Mesendoderm (in vitro differentiated cells): ENCODE results near the gene RPGRIP1L.

Source experiments
- DNase-seq: peaks from one replicate; pipeline ENCODE4 v3.0.0; 2013
- H2AK5ac ChIP-seq: 2 replicates; pipeline ENCODE4 v1.6.1; 2013; ENCODE audit warnings: low read length, inconsistent platforms
- H2BK120ac ChIP-seq: 2 replicates; pipeline ENCODE4 v1.6.1; 2013; ENCODE audit warnings: low read depth, mild to moderate bottlenecking, low read length, moderate library complexity, mixed read lengths
- H2BK15ac ChIP-seq: replicated peaks from 2 replicates; pipeline ENCODE4 v1.6.1; 2013; ENCODE audit warnings: low read depth, mild to moderate bottlenecking, moderate library complexity
- H2BK5ac ChIP-seq: 2 replicates; pipeline ENCODE4 v1.6.1; 2013; ENCODE audit warnings: low read length, inconsistent platforms
- H3K18ac ChIP-seq: 2 replicates; pipeline ENCODE4 v1.6.1; 2013; ENCODE audit warnings: mild to moderate bottlenecking, low read length, mixed read lengths
- H3K23ac ChIP-seq: one replicate; pipeline ENCODE4 v1.6.1; 2013; ENCODE audit warnings: low read length
- H3K27ac ChIP-seq: 2 replicates; pipeline ENCODE4 v1.5.1; 2013; ENCODE audit warnings: low read depth, mild to moderate bottlenecking, inconsistent platforms, low read length, moderate library complexity
- H3K27me3 ChIP-seq: 2 replicates; pipeline ENCODE4 v1.6.1; 2013; ENCODE audit warnings: low read length, control low read depth, mild to moderate bottlenecking, inconsistent platforms; ENCODE audit not compliant: insufficient read depth, poor library complexity
- H3K36me3 ChIP-seq: 2 replicates; pipeline ENCODE4 v1.6.1; 2013; ENCODE audit warnings: low read length, inconsistent platforms; ENCODE audit not compliant: control insufficient read depth, insufficient read depth
- H3K4ac ChIP-seq: one replicate; pipeline ENCODE4 v1.6.1; 2013; ENCODE audit warnings: low read depth, mild to moderate bottlenecking, low read length, moderate library complexity
- H3K4me1 ChIP-seq: 2 replicates; pipeline ENCODE4 v1.6.1; 2013; ENCODE audit warnings: low read depth, low read length, inconsistent platforms; ENCODE audit not compliant: control insufficient read depth
- H3K4me2 ChIP-seq: 2 replicates; pipeline ENCODE4 v1.6.1; 2013; ENCODE audit warnings: low read length
- H3K4me3 ChIP-seq: 2 replicates; pipeline ENCODE4 v1.5.1; 2013; ENCODE audit warnings: mild to moderate bottlenecking, low read length
- H3K56ac ChIP-seq: one replicate; pipeline ENCODE4 v1.6.1; 2013; ENCODE audit warnings: low read length
- H3K79me1 ChIP-seq: 2 replicates; pipeline ENCODE4 v1.6.1; 2013; ENCODE audit warnings: low read length, inconsistent platforms
- H3K79me2 ChIP-seq: 2 replicates; pipeline ENCODE4 v1.6.1; 2013; ENCODE audit warnings: mild to moderate bottlenecking, low read length; ENCODE audit not compliant: control insufficient read depth, insufficient read depth
- H3K9ac ChIP-seq: 2 replicates; pipeline ENCODE4 v1.6.1; 2013; ENCODE audit warnings: low read length, inconsistent platforms
- H4K5ac ChIP-seq: one replicate; pipeline ENCODE4 v1.6.1; 2013; ENCODE audit warnings: low read length
- H4K8ac ChIP-seq: one replicate; pipeline ENCODE4 v1.6.1; 2013; ENCODE audit warnings: low read depth, mild to moderate bottlenecking, control low read depth, low read length, moderate library complexity
- WGBS: extraction: QIAGEN DNeasy Blood & Tissue Kit; methylation state at CpG from one replicate; pipeline ENCODE4 v1.1.7; 2013; ENCODE audit warnings: low lambda C conversion rate, missing lambda C conversion rate; ENCODE audit not compliant: insufficient coverage; ENCODE audit errors: extremely low coverage; 5-methylcytosine and 5-hydroxymethylcytosine counted together

RPGRIP1L gene

DNA sequence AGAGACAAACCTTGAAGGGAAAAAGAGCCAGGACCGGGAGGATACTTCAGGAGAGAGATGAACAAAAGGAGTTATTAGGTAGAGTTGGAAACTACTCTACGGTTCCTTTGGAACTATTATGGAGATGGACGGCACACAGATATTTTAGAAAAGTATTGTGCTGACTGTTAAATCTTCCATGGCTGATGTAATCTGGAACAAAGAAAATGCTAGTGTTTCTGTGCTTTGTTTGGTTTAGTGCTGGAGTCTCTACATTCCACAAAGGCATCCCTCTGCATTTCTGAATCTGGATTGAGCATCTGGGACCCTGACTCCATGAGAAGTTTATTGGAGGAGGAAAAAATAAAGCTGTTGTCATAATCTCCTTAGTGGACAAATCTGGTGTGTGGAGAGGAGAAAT lies 57.2 kb downstream of the RPGRIP1L start:
- WGBS, result no CpG with 5 or more reads among the region's 3 CpGs
- Histone ChIP-seq H2BK120ac (no peak overlapping the region), H2BK15ac (no peak overlapping the region)

DNA sequence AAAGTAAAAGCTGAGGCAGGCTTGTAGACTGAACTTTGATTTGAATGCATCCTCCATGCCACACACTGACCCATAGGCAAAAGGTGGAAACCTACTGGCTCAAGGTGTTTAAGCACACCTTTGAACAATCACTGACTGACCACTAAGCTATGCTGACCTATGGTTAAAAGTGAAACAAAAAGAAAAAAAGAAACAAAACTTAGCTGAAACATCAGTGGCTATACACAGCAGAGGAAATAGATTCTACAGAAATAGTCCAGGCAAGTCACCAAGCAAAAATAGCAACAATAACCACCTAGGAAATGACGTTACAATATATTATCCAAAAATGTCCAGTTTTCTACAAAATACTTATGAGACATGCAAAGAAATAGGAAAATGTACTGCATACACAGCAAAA lies 60.2 kb downstream of the RPGRIP1L start:
- H2BK15ac ChIP-seq, result no peak overlapping the region
- no peak overlapping the region for H4K5ac ChIP-seq
- no peak overlapping the region for H3K4me2 ChIP-seq
- no peaks in the 10 kb centered on the region for H3K4me1 ChIP-seq
- no peak overlapping the region for H2AK5ac ChIP-seq
- no CpG with 5 or more reads among the region's 1 CpG for WGBS
- H3K27me3 ChIP-seq, result no peaks in the 10 kb centered on the region
- H3K9ac ChIP-seq, result no peak overlapping the region
- no peak overlapping the region for H3K4ac ChIP-seq
- no peak overlapping the region for H3K27ac ChIP-seq
- no peak overlapping the region for H2BK5ac ChIP-seq
- H3K23ac ChIP-seq, result no peak overlapping the region
- H3K4me3 ChIP-seq, result no peak overlapping the region
- no peak for DNase-seq
- no peaks in the 10 kb centered on the region for H3K79me2 ChIP-seq
- no peak overlapping the region for H3K56ac ChIP-seq
- H3K18ac ChIP-seq, result no peak overlapping the region
- no peaks in the 10 kb centered on the region for H3K79me1 ChIP-seq
- no peak overlapping the region for H2BK120ac ChIP-seq
- H3K36me3 ChIP-seq, result no peaks in the 10 kb centered on the region
- no peak overlapping the region for H4K8ac ChIP-seq

More for the DNA sequence above, 57.2 kb downstream of the RPGRIP1L start:
- no peaks in the 10 kb centered on the region for H3K79me1 ChIP-seq
- no peak overlapping the region for H4K5ac ChIP-seq
- no peak overlapping the region for H3K9ac ChIP-seq
- no peak overlapping the region for H3K4me3 ChIP-seq
- no peaks in the 10 kb centered on the region for H3K4me1 ChIP-seq
- H3K18ac ChIP-seq, result no peak overlapping the region
- H3K27ac ChIP-seq, result no peak overlapping the region
- H2AK5ac ChIP-seq, result no peak overlapping the region
- H3K23ac ChIP-seq, result no peak overlapping the region
- no peaks in the 10 kb centered on the region for H3K27me3 ChIP-seq
- no peak overlapping the region for H4K8ac ChIP-seq
- no peak overlapping the region for H2BK5ac ChIP-seq
- H3K4ac ChIP-seq, result no peak overlapping the region
- no peak overlapping the region for H3K4me2 ChIP-seq
- H3K36me3 ChIP-seq, result no peaks in the 10 kb centered on the region
- no peak for DNase-seq
- no peaks in the 10 kb centered on the region for H3K79me2 ChIP-seq
- no peak overlapping the region for H3K56ac ChIP-seq

DNA sequence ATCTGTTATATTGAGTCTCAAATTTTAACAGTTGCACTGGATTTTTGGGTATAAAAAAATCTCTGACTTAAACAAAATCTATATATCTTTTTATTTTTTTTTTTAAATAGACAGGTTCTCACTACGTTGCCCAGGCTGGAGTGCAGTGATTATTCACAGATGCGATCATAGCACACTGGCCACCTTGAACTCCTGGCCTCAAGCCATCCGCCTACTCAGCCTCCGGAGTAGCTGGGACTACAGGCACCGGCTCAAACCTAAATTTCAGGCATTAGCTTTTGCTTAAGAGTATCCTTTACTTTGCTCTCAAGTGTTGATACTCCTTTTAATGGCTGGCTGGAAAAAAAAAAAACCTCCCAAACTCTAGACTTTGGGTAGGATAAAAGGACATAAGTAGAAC lies 61.6 kb downstream of the RPGRIP1L start:
- Histone ChIP-seq H3K18ac (no peak overlapping the region), H3K36me3 (no peaks in the 10 kb centered on the region), H3K4me3 (no peak overlapping the region), H2AK5ac (no peak overlapping the region), H2BK5ac (no peak overlapping the region), H3K4me1 (no peaks in the 10 kb centered on the region), H3K79me1 (no peaks in the 10 kb centered on the region), H4K5ac (no peak overlapping the region), H3K56ac (no peak overlapping the region), H3K9ac (no peak overlapping the region), H2BK120ac (no peak overlapping the region), H2BK15ac (no peak overlapping the region), H3K23ac (no peak overlapping the region), H3K4ac (no peak overlapping the region), H3K27ac (no peak overlapping the region), H3K4me2 (no peak overlapping the region), H3K79me2 (no peaks in the 10 kb centered on the region), H3K27me3 (no peaks in the 10 kb centered on the region), H4K8ac (no peak overlapping the region)
- no CpG with 5 or more reads among the region's 5 CpGs for WGBS
- DNase-seq, result no peak

DNA sequence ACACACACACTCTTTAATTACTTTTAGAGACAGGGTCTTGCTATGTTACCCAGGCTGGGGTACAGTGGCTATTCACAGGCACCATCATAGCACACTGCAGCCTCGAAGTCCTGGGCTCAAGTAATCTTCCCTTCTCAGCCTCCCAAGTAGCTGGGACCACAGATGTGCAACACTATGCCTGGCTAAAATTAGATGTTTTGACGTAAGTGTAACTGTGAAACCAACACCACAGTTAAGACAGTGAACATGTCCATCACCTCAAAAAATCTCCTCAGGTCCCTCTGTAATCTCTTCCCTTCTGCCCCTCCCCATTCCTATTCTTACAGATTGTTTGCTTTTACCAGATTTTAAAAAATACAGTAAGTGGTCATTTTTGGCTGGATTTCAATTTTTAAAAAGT lies 66.7 kb downstream of the RPGRIP1L start:
- no peaks in the 10 kb centered on the region for H3K36me3 ChIP-seq
- no peaks in the 10 kb centered on the region for H3K4me1 ChIP-seq
- no CpG with 5 or more reads among the region's 2 CpGs for WGBS
- H3K4me2 ChIP-seq, result no peak overlapping the region
- no peak overlapping the region for H3K18ac ChIP-seq
- no peak overlapping the region for H3K4me3 ChIP-seq
- H2BK120ac ChIP-seq, result no peak overlapping the region
- no peak overlapping the region for H3K9ac ChIP-seq
- H2BK5ac ChIP-seq, result no peak overlapping the region
- no peak overlapping the region for H2BK15ac ChIP-seq
- H4K8ac ChIP-seq, result no peak overlapping the region
- H3K56ac ChIP-seq, result no peak overlapping the region
- H3K79me2 ChIP-seq, result no peaks in the 10 kb centered on the region
- no peak overlapping the region for H3K23ac ChIP-seq
- H3K27ac ChIP-seq, result no peak overlapping the region
- DNase-seq, result no peak
- no peak overlapping the region for H4K5ac ChIP-seq
- H3K79me1 ChIP-seq, result no peaks in the 10 kb centered on the region
- H3K4ac ChIP-seq, result no peak overlapping the region
- no peaks in the 10 kb centered on the region for H3K27me3 ChIP-seq
- H2AK5ac ChIP-seq, result no peak overlapping the region

DNA sequence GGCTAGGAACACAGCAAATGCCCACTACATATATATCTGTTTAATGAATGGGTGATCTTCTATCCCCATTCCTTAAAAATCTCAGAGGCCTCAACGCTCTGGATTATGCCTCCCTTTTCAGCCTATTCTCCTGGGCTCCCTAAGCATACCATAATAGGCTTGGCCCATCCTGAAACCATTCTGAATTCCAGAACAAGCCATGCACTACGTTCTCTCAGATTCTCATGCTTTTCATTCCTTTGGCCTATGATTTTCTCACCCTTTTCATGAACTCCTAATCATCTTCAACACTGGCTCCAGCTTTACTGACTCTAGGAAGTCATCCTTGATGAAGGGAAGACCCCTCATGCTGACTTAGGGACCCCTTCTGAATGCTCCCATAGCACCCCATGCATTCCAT lies 71.1 kb downstream of the RPGRIP1L start:
- Histone ChIP-seq H3K4me3 (no peak overlapping the region), H2BK5ac (no peak overlapping the region), H3K18ac (no peak overlapping the region), H3K27me3 (no peaks in the 10 kb centered on the region), H3K23ac (no peak overlapping the region), H3K4me1 (no peaks in the 10 kb centered on the region), H3K27ac (no peak overlapping the region), H3K79me2 (no peaks in the 10 kb centered on the region), H4K5ac (no peak overlapping the region), H4K8ac (no peak overlapping the region), H2BK120ac (no peak overlapping the region), H3K4ac (no peak overlapping the region), H3K56ac (no peak overlapping the region), H2AK5ac (no peak overlapping the region), H2BK15ac (no peak overlapping the region), H3K79me1 (no peaks in the 10 kb centered on the region), H3K4me2 (no peak overlapping the region), H3K9ac (no peak overlapping the region), H3K36me3 (no peaks in the 10 kb centered on the region)
- no peak for DNase-seq
- WGBS, result no CpG with 5 or more reads among the region's 2 CpGs

DNA sequence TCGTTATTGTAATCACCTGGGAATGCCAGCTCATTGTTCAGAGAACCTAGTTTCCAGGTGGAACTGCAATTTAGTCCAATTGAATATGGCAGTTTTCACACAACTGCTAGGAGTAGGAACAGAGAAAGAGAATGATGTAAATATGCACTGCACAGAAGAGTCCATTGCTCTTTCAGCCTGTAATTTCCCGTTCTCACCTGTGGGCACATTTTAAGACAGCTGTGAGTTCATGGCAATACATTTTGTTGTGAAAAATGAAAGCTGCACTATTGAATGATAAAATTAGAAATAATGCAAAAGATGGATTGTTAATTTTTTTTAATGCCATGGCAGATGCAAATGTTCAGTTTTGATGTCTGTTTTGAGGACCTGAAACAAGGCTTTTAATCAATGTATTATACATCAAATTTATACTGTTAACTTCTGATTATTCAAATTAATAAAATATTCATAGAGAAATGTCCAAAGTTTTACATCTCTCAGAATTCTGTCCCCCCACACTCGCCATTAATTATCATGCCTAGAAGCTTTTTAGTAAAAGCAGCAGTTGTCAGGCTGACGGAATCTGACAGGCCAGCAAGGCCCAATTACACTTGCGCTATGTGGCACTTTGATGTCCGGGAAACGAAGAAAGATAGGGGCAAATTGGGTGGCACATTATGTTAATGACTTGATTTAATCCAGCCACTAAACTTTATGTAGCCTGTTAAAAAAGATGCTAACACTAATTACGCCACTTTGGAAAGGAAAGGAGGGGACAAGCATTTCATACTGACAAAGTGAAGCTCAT lies 72.2 kb downstream of the RPGRIP1L start:
- Histone ChIP-seq H3K79me1 (no peaks in the 10 kb centered on the region), H2AK5ac (no peak overlapping the region), H3K4me3 (no peak overlapping the region), H3K79me2 (no peaks in the 10 kb centered on the region), H3K9ac (no peak overlapping the region), H3K56ac (no peak overlapping the region), H3K27me3 (no peaks in the 10 kb centered on the region), H3K4me1 (no peaks in the 10 kb centered on the region), H3K36me3 (no peaks in the 10 kb centered on the region), H3K18ac (no peak overlapping the region), H3K4ac (no peak overlapping the region), H3K27ac (no peak overlapping the region), H2BK15ac (no peak overlapping the region), H4K5ac (no peak overlapping the region), H3K4me2 (no peak overlapping the region), H2BK5ac (no peak overlapping the region), H3K23ac (no peak overlapping the region), H2BK120ac (no peak overlapping the region), H4K8ac (no peak overlapping the region)
- WGBS, result no CpG with 5 or more reads among the region's 8 CpGs
- DNase-seq, result no peak
